Left hindlimb (tissue), 1 donor: ENCODE measurements around the gene ANKS1B.

Experiments used
- DNase-seq: peaks from one replicate; pipeline ENCODE4 v3.0.0-alpha.2; 2018

ANKS1B gene

DNA sequence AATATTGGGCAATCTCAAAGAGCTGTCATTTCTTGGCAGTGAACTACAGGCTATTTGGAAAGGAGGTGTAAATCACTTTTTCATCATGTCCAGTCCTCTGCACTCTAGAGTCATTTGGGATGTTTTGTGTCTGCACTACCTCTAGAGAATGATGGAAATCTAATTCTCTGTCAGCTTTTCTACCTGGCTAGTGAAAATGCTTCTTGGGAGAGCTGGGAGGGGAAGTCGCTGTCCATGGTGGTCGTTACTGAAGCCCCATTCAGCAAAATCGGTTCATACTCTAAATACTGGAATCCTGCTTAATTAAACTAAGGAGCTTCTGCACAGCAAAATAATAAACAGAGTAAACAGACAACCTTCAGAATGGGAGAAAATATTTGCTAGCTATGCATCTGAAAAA lies 1087.8 kb downstream of the ANKS1B start:
- no peak for DNase-seq

GRCh38 chr12:98895086-98895651 lies 1089.6 kb downstream of the ANKS1B start:
- DNase-seq, result peak; percentile 39

GRCh38 chr12:98894412-98895085 lies 1090.2 kb downstream of the ANKS1B start:
- peak; percentile 38 for DNase-seq

GRCh38 chr12:98893675-98894411 lies 1090.9 kb downstream of the ANKS1B start:
- DNase-seq, result no peak

- no peak for DNase-seq
These were observed 1091.5 kb downstream of the ANKS1B start for GRCh38 chr12:98893126-98893674.

DNA sequence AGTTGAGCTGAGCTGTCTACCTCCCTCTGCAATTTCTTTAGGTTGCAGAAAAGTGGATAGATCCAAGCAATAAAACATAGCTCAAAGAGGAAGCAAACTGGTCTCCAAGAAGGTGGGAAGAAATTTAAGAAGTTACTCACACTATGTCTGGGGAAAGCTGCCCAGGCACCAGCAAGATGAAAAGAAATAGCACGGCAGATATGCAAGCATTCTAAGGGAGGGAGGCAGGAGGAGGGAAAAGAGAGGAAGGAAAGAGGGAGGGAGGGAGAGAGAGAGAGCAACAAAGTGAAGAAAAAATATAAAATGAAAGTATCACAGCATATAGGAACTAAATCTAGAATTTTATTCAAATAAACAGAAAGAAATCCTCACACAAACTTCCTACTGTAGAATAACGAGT lies 1099.0 kb downstream of the ANKS1B start:
- no peak for DNase-seq

DNA sequence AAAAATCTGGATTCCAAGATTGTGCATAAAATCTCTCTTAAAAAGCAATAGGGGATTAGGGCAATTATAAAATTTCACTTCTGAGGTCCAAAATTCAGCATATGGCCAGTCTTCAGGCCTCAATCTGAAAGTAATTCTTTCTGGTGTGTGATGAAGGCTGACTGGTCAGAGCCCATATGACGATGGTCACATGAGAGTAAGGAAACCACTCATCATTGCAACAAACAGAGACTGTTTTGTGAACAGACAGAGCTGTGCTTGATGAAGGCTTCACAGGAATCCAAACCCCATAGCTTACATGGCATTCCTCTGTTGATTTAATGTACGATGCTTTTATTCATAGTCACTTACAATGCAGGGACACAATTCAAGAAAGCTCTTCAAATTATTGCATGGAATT lies 1101.5 kb downstream of the ANKS1B start:
- no peak for DNase-seq

DNA sequence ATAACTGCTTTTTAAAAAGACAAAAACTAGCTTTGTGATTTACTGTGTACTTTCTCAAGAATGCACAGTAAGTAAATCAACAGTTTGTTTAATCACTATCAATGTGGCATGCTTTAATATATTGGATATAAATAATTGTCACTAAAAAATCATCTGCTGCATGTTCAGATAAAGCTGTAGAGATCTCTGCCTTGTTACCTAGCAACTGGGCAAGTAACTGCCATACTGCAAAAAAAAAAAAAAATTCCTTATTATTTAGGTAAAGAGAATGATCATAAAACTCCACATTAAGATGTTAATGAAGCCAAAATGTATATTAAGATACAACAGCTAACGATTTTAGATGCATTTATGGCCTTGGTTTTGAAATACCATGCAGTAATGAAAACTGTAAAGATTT lies 1102.2 kb downstream of the ANKS1B start:
- DNase-seq, result no peak

GRCh38 chr12:98873776-98874175 lies 1111.0 kb downstream of the ANKS1B start:
- no peak for DNase-seq

GRCh38 chr12:98870504-98870903 lies 1114.2 kb downstream of the ANKS1B start:
- DNase-seq, result no peak

- no peak for DNase-seq
These were observed 1114.7 kb downstream of the ANKS1B start for GRCh38 chr12:98869886-98870503.

- DNase-seq, result no peak
These were observed 1116.2 kb downstream of the ANKS1B start for GRCh38 chr12:98868538-98868937.

GRCh38 chr12:98868076-98868475 lies 1116.7 kb downstream of the ANKS1B start:
- DNase-seq, result no peak

DNA sequence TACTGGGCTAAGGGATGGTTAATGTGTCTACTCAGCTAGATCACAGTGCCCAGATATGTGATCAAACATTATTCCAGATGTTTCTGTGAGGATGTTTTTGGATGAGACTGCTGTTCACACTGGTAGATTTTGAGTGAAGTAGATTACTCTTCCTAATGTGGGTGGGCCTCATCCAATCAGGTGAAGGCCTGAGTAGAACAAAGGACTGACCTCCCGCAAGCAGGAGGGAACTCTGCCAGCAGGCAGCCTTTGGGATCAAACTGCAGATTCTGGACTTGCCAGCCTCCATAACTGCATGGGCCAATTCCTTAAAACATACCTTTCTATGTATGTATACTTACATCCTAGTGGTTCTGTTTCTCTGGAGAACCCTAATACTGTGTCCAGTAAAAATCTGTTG lies 1120.4 kb downstream of the ANKS1B start:
- no peak for DNase-seq

- DNase-seq, result no peak
These were observed 1121.6 kb downstream of the ANKS1B start for GRCh38 chr12:98863167-98863566.

DNA sequence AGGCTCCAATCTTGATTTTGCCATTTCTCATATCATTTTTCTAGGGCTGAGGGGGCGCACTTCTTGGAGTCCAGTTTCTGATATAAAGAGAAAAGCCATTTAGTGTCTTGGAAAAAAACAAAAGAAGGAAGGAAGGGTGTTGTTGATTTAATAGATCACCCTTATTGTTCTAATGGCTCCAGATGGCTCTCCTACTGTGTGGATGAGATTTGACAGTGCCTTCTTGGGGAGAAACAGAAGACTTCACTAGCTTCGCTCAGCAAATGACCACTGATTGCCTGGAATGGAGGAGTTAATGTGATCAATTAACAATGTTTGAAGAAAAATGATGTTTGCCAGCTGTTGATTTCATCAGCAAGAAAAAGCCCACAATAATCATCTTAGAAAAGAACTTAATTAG lies 1123.5 kb downstream of the ANKS1B start:
- DNase-seq, result no peak

- DNase-seq, result no peak
These were observed 1127.7 kb downstream of the ANKS1B start for GRCh38 chr12:98856897-98857540.

- DNase-seq, result no peak
These were observed 1132.6 kb downstream of the ANKS1B start for GRCh38 chr12:98852181-98852580.

GRCh38 chr12:98847242-98847641 lies 1137.5 kb downstream of the ANKS1B start:
- DNase-seq, result no peak

GRCh38 chr12:98845957-98846356 lies 1138.8 kb downstream of the ANKS1B start:
- DNase-seq, result no peak

GRCh38 chr12:98840325-98840724 lies 1144.4 kb downstream of the ANKS1B start:
- no peak for DNase-seq

DNA sequence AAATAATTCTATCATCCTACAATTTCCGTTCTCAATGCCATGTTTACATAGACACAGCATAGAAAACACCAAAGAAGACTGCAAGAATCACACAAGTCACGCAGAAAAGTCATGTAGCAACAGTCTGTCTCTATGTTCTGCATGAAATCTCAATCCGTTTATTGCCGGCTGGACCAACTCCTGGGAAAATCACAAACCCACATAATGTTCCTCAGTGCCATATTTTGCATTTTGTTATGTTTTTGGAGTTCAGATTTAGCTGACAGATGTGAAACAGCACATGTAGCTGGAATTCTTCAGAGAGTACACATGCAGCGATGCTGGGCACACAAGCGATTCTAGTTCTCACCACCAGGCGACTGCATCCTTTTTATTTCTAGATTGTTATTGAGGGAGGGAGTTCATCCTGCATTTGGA lies 1146.5 kb downstream of the ANKS1B start:
- no peak for DNase-seq
